ENCODE results near the gene WWTR1. TPM values are rescaled to one million over a fixed set of nuclear protein-coding genes. Genes with fewer than 3 reads are reported as not detected.
A peak's percentile ranks its signal among the peaks of the same experiment; 100 is the strongest.

The WWTR1 gene
- total RNA-seq, 1 experiment from 2014 or later: 3.2 TPM

DNA sequence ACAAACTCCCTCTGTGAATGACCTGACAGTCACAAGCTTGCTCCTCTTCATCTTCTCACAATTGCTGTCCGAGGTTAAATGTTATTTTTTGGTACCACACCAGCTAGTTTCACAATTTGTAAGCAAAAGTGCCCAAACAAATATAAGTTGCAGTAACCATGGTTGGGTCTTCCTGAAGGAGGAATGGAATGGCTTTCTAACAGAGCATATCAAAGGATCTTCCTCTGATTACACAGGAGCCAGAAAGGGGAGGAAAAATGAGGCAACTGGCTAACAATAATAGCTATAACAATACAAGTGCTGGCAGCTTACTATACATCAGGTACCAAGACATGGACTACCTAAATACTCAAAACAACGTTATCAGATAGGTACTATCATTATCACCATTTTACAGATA, 90.4 kb downstream of the WWTR1 start:
- DNase-seq (ENCODE audit: low spot score): no peak

DNA sequence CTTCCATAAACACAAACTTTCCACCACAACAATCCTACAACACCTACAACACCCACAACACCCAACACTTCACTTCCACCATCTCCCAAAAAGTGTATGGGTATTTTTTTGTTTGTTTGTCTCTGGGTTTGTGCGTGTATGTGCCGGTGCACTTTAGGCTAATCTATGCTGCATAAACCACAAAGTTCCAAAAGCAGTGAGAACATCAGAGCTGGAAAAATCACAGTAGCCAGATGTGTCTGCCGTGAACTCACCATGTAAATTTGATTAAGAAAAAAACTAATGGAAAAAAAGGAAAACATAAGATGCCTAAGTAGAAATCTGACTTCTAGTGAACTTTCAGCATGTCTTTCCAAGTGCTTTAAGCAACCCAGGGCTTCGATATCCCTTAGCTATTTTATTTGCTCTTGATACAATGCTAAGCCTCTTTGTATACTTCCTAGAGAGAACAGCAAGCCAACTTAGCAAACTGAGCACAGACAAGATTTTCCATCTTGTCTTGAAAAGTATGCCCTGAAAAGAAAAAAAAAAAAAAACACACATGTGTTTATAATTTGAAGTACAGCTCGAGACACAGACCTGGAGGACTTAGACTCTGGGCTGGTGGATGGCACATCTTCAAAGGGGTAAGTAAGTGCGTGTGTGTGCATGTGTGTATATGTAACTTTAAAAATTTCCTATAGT, 91.4 kb downstream of the WWTR1 start:
- no peak for DNase-seq (ENCODE audit: low spot score)

DNA sequence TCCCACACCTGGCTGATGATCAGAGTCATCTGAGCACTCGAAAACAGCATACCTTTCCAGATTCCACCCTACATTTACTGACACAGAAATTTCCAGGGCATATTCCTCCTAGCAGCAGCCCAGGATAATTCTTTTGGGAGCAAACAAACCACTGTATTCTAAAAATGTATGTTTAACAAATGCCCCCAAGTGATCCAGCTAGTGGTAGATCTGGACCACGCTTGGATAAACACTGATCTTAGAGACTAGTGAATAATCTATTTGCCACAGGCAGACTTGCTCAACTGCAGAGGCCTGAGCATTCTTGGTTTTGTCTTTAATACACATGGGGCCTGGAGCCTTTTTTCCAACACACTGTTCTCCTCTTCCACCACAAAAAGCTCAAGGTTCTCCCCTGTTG, 93.7 kb downstream of the WWTR1 start:
- no peak for DNase-seq (ENCODE audit: low spot score)

DNA sequence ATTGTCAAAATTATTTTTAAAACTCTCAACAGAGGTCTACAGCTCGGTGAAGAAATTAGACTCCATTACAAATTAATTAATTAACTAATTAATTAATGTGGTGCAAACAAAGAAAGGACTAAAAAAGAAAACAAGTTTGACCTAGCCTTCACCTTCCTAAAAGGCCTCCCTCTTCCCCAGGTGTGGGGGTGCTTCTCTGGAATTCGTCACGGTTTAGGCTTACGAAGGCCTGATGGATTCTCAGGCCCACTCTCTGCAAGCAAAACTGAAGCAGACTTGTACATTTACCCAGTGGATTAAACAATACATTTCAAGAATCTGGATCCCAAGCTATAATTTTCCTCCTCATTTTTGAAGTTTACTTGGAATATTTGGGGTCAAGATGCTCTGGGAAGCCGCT, 94.7 kb downstream of the WWTR1 start:
- DNase-seq (ENCODE audit: low spot score): no peak

DNA sequence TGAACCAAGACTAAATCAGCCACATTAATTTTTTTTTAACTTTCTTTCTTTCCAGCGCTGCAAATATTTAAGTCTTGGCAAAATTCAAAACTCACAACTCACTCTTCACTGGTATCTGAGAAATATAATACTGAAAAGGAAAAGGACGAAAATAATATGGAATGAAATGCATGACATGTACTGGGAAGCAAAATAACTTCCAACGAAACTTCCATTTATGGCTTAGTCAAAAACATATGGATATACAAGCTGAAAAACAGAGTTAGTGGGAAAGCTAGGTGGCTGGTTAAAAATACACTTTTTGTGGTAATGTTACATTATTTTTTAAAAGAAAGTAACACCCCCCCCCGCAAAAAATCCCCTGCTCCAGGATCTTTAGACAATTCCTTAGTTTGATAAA, 97.2 kb downstream of the WWTR1 start:
- DNase-seq (ENCODE audit: low spot score): no peak

DNA sequence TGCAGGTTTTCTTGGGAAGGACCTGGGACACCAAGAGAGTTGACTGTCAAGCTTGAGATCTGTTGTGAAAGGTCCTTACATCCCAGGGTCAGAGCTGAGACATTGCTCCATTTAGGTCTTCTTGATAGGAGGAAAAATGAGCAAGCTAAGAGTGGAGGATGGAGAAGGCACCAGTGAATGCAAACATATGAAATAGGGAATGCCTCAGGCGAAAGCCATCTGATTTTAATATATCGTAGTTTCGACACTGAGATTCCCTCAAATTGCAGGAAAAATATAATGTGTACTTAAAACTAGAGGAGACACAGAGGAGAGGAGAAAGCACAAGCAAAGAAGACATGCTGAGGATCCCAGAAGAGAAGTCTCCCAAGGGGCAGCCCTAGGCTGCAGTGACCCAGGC, 97.8 kb downstream of the WWTR1 start:
- no peak for DNase-seq (ENCODE audit: low spot score)

DNA sequence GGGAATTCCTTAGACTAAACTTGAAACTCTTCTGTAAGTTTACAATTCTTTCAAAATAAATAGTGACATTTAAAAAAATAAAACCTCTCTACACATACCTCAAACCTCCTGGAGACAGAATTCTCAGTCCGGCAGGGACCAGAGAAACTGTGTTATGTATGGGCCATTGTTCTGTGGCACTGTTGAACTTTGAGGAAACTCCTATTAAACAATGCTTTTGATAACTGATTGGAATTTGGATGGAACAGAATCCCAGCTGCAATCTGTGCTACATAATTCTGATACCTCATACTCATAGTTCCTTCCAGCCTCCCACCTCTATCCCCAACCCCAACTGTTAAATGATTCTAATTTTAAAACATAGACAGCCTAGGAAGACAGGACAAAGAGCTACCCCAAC, 98.3 kb downstream of the WWTR1 start:
- DNase-seq (ENCODE audit: low spot score): no peak

DNA sequence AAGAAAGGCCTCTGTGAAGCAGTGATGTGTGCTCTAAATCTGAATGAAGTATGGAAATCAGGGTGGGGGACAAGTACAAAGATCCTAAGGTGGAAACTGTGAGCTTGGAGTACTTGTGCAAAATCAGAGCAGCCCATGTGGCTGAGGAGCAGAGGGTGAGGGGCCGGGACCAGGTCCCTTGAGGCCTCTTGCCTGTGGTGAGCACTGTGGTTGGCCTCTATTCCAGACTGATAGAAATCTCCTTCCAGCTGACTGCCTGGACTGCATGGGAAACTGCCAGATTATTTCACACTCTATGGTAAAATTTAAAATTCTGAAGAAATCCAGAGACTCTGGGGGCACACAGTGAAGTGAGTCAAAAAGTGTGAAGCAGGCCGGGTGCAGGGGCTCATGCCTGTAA, 101.9 kb downstream of the WWTR1 start:
- DNase-seq (ENCODE audit: low spot score): no peak

DNA sequence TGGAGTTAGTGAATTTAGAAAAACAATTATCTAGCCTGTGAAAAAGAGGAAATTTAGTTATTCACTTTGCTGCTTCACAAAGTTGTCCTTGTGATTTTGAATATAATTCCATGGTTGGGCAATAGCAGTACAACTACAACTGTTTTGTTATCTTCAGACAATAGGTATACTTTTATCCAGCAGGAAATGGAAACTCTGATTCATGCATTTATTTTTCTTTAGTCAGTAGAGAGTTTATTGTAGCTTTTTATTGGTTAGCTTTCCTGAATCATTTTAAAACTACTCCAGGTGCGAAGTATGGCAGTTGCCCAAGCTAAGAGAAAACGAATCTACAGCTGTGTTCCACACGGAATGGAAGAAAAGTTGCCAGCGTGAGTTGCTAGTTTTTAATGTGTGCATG, 103.0 kb downstream of the WWTR1 start:
- no peak for DNase-seq (ENCODE audit: low spot score)

DNA sequence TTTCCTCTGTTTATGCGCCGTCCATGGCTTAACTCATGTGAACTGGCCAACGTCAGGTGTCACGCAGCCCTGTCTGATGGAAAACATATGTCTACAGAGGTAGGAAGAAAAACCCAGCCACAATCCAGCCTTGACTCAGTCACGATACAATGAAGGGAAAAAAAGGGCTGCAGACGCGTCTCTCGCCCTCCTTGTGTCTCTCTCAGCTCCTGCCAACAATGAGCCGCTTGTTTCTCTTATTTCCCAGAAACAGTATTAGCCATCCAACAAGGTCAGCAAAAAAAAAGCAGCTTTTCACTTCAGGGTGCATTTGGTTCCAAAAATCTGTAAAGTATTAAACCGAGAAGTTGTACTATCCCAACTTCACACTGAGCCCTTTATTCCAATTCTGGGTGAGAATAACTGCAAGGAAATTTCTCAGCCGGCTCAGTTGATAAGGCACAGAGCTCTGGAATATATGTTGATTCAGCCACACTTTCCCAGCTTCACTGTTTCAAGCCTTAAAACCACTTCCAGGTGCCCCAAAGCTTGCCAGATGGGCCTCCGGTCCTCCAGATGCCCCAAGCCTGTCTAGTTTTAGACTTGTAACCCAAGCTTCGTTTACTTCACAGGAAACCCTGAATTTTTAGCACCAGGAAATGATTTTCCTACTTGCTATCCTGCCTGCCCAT, 103.9 kb downstream of the WWTR1 start:
- DNase-seq (ENCODE audit: low spot score): no peak

DNA sequence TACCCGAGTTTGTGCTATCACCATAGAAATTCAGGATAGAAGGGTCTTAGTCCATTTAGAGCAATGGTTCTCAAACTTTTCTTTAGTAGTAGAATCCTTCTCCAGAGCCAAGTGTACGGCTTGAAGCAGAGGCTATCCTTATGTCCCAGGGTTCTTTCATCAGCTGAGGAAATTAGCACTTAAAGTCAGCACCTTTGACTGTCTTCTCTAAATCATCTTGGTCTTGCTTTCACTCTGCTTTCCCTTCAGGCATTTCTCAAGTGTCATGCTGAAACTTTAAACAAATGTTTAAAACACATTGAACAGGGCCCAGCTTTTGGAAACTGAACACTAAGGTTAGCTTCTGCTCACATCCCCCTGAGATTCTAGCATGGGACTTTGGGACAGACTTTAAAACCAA, 105.1 kb downstream of the WWTR1 start:
- DNase-seq (ENCODE audit: low spot score): no peak

DNA sequence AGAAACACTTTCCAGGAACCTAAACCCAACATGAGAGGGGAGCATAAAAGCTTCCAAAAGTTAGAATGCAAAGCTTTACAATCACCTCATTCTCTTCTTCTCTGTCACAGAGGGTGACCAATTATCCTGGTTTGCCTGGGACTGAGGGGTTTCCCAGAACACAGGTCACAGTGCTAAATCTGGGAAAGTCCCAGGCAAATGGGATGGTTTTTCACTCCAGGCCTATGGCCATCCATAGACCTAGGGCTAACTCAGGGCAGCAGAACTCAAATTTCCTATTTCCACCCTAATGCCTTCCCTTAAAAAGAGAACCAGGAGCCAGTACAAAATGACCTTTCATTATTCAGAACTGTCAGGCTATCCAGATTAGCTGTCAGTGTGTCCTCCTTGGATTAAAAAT, 106.3 kb downstream of the WWTR1 start:
- DNase-seq (ENCODE audit: low spot score): no peak

DNA sequence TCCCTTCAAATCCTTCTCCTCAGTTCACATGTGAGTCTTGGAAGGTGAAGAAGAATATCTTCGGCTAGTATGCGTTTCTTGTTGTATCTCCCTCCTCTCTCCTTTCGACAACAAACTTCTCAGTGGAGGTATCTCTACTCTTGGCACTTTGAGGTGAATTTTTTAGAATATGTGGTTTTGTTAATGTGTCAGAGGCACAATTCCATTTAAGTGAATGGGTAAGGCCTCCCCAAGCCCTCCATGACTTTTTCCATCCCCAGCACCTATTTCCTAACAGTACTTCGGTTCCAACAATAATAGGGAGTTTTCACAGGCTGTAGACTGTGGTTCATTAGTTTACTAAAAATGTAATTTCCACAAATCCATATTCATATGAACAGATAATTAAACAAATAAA, 109.2 kb downstream of the WWTR1 start:
- DNase-seq (ENCODE audit: low spot score): no peak

DNA sequence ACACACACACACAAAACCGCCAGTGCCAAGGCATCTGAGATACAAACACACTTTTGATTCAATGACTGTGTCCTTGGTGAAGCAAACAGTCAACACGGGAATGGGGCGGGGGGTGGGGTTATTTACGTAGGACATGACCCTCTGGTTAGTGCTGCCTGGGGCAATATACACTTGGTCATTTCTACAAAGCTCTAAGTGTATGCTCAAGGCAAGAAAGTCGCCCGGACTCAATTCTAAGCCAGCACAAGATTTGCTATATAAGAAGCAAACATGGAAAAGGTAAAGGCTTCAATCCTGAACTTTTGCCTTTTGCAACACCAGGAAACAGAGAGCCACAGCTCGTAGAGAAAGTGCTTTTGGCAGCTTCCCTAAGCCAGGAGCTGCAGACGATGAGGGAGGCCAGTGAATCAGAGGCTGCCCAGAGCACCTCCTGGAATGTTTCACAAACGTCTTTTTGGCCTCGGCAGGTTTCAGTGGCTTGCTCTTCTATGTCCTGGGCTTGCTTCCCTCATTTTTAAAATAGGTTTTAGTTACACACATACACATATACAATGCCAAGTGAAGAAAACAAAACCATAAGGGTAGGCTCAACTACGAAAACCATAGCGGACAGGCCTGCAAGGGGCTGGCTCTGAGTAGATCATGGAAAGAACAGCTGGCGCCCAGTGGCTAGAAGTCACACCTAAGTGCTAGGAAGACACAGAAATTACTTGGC, 109.7 kb downstream of the WWTR1 start:
- peak; percentile 57 for DNase-seq (ENCODE audit: low spot score)

DNA sequence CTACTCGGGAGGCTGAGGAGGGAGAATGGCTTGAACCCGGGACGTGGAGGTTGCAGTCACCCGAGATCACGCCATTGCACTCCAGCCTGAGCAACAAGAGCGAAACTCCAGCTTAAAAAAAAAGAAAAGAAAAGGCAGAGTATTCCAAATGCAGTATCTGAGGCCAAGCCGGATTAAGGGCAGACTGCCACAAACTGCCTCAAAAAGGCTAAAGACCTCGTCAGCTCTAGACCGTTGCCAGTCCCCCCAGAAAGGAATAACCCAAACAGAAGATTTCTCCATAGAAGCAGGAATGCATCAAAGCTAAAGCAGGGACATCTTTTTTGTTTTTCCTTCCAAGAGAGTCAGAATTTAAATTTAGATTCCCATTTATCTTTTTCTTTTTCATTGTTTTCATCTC, 110.4 kb downstream of the WWTR1 start:
- no peak for DNase-seq (ENCODE audit: low spot score)

DNA sequence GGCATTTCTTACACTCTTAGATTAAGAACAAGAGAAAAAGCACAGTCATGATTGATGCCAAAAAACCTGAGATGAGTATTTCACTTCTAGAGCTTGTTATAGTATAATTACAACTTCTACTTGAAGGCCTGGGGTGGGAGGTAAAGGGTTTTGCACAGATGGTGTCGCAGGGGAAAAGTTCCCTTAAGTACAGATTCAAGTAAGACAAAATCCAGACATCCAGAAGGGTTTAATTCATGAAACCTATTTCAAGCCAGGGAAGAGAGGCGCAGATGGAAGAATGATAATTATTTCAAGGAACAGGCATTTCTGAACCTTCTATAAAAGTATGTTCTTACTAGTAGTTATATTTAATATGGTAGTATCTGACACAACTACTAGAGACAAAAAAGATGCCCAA, 112.8 kb downstream of the WWTR1 start:
- DNase-seq (ENCODE audit: low spot score): no peak

DNA sequence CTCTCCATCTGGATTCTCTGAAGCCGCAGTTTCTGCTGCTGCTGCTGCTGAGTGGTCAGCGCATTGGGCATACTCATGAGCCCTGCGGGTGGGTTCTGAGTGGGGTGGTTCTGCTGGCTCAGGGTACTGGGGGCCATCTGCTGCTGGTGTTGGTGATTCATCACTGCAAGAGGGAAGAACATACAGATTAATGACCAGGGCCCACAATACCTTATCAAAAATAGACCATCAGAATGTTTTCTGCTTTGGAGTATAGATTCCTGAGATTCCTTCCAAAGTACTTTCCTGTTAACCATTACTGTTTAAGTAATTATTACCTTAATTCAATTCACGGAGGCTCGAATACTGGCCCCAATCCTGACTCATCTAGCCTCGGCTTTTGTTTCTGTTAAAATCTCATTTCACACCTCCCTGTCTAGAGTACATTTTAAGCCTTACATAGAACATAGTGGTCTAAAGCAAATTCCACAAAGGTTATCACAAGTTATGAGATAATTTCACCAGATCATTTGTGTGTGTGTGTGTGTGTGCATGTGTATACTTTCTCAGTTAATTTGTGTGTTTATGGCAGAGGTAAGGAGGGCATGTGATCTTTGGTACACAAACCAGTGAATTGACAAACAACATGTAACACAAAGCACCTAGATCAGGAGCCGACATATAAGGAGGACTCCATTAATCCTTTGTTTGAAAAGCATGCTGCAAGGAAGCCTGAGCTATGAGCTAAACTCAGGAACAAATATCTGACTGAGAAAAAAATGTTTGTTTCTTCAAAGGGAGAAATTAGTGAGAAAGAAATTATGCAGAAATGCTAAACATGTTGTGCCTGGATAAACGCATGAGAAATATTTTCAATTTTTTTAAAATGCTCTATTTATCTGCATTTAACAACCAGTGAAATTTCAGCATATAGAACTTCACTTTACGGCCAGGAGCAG, 115.2 kb downstream of the WWTR1 start:
- peak; percentile 37 for DNase-seq (ENCODE audit: low spot score)

DNA sequence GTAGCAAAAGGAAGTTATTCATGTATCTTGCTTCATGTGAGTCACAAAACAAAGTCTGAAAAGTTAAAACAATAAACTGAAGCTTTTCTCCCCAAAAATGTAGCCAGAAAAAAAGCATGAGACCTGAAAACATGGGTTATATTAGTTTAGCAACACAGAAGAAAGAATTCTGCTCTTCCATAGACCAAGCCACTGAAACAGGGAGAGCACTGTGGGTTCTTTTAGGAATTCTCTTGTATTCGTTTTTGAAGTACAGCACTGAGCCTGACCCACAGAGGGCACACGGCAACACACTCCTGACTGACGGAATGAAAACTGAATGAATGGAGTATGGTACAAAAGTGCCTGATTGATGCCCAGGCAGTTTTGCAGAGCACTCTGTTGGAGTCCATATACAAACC, 116.7 kb downstream of the WWTR1 start:
- DNase-seq (ENCODE audit: low spot score): no peak

DNA sequence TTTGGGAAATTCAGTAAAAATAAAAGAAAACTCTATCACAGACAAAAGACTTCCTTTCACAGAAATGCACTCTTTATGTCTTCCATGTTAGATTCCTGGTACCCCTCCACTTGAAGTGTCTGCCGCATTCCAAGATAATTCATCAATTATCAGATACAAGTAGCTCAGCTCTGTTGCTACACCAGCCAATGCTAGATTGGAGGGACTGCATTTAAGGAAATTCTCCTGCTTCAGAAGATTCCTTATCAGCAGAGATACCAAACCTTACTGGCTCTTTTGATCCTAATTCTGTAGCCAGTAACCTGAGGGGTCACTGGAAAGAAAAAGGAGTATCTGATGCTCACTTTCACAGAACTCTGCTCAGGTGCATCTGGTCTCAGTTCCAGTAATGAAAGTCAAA, 119.5 kb downstream of the WWTR1 start:
- DNase-seq (ENCODE audit: low spot score): no peak

DNA sequence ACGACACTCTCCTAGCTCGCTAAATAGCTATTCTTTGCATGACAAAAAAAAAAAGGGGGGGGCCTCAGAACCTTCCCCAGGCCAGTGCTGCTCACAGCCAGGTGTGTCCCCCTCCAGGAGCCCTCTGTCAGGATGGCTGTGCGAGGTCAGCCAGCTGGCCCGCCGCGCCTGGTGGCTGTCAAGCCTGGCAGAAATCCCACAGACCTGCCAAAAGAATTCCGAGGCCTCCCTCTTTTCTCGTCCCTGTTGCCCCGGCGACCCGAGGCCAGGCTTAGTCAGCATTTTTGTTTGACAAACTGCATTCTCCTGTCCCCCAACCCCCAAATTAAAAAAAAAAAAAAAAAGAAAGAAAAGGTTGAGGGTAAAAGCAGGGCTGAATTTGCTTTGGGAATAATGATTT, 121.4 kb downstream of the WWTR1 start:
- no peak for DNase-seq (ENCODE audit: low spot score)

DNA sequence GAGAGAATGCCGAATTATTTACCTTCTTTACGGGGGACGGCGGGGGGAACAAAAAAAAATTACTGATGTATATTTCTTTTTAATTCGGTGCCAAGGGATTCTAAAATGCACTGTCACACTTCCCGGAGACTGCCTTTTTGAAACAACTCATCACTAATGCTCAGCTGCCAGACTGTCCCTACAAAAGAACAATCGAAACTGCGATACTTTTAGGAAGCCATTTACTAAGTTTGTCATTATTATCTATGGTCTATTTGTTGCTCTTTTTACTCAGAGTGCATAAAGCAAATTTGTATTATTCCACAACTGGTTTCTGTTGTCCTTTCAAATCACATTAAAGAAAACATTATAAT, 122.5 kb downstream of the WWTR1 start:
- DNase-seq (ENCODE audit: low spot score): no peak
